ENCODE measurements around the gene HCN2.
"Not testable (repeated sequence)": the region's sequence is repeated elsewhere in the genome, so short reads cannot be mapped to it uniquely, and the experiment has no call there.

Gene HCN2

DNA sequence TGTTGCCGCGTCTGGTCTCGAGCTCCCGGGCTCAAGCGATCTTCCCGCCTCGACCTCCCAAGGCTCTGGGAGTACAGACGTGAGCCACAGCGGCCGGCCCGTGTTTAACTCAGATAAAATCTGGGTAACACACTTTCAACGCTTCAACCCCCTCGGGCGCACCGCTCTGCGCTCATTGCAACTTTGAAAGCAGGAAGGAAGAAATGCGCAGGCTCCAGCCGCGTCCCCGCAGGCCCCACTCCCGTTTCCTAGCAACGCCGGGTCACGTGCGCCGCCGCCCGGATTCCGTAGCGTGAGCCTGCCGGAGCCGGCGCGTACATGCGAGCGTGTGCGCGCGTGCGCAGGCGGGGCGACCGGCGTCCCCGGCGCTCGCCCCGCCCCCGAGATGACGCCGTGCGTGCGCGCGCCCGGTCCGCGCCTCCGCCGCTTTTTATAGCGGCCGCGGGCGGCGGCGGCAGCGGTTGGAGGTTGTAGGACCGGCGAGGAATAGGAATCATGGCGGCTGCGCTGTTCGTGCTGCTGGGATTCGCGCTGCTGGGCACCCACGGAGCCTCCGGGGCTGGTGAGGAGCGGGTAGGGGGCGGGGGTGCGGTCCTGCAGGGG is 17.4 kb upstream of the HCN2 start, which contains the start of gene BSG:
Gene BSG (plus strand): TSS at position 457 of the 603 bp plus-strand sequence. CDS start 39 bp downstream, at position 496.
- peak; percentile 96 for DNase-seq

DNA sequence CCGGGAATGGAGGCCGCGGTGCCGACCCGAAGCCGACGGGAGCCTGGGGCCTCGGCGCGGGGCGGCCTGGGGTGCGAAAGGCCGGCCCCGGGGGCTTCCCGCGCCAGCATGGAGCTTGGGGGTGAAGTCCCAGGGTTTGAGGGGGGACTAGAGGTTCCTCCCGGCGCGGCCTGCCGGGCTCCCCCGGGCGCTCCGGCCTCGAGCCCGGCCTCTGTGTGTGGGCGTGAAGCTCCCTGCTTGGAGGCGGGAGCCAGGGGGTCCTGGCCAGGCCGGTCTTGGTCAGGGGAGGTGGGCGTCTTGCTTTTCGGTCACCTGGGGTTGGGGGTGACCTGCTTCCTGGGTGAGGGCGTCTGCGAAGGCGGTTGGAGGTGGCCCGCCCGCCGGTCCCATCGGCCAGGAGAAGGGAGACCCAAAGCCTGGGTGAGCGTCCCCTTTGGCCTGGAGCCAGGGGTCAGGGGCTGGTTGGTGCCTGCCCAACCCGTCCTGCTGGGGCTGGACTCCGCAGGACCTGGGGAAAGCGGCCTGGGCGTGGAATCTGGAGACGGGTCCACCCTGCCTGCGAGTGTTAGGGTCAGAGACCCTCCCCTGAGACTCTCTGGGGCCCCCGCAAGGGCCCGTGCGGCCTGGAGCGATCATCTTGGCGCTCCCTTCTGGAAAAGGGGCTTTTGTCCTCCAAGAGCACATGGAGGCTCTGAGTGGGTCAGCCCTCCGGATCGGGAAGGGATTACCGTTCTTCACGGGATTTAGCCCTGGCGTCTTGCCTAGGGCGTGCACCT is 16.8 kb upstream of the HCN2 start:
- no peak for DNase-seq

DNA sequence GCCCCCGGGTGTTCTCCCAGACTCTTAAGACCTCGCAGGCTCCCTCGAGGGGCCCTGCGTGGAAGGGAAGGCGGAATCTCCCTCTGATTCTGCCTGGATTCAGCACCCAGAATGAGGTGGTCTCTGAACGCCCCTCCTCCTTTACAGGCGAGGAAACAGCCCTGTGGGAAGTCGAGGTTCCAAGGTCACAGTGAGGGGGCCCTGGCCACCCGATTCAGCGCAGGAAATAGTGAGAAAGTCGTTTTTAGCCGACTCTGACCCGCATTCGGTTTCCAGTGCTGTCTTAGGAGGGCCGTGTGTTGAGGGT is 16.2 kb upstream of the HCN2 start:
- no peak for DNase-seq

DNA sequence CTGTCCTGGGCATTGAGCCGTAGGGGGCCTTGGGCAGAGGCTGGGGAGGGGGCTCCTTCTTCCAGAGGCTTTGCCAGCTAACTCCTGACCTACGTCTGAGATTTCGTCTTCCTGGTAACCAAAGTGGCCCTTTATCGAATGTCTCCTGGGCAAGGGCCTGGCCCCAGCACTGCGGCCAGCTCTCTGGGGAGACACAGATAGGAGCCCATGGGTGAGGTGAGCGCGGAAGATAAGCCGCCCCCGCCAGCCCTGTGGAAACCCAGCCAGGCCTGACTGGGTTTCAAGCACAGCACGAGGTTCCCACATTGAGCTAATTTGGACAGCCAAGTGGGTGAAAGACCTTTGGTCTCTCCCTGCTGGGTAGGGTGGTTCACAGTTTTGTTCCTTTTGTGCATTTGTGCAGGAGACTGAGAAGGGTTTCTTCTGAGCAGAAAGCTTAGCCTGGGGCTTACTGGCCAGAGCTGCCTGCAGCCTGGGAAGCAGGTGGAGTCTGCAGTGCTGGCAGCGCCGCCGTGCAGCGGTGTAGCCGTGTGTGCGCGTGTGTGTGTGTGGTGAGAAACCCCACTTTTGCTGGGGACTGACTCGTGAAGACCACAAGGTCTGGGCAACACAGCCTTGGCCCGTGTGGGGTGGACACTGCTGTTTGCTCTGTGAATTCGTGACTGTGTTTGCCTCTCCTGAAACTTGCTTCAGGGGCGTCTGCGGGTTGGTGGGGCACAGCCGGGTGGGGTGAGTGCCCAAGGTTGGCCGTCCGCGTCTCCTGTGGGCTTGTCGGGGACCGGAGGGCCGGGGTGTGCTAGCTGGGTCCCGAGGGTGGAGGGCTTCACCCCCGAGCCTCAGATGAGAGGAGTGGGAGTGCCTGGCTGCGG is 14.8 kb upstream of the HCN2 start:
- no peak for DNase-seq

DNA sequence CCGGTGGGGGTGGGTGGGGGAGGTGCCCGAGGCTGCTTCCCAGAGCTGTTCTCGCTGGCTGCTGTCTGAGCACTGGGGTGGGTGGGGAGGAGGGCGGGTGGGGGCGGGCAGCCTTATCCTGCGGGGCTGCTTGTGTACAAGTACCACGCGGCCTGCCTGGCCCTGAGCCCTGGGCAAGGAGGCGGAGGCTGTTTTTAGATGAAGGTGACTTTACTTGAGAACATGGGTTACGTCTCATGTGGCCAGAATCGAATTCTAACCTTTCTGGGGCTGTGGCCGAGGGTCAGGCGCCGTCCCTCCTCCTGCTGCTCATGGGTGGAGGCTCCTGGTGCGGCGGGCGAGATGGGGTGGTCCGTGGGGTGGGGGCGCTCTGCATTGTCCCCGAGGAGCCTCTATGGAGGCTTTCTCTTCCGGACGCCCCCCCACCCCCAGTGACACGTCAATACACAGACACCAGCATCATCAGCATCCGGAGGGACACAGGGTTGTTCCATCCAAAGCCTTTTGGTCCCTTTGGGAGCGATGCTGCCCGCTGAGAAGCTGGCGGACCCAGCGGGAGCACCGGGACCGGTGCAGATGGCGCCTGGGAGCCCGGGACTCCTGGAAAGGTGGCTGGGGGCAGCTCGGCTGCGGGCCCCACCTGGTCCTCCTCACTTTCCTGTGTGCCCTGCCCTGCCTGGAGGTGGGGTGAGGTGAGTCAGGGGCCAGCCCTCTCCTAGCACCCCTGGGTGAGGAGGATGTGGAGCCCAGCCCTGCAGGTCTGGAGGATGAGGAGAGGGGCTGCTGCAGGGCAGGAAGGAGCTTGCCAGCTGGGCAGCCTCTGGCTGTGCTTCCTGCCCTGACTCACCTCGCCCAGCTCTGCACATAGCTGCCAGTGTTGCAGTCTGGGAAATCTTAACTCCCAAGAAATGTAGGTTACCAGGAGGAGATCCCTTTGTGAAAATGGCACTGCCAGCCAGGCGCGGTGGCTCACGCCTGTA is 13.9 kb upstream of the HCN2 start:
- DNase-seq: no peak

DNA sequence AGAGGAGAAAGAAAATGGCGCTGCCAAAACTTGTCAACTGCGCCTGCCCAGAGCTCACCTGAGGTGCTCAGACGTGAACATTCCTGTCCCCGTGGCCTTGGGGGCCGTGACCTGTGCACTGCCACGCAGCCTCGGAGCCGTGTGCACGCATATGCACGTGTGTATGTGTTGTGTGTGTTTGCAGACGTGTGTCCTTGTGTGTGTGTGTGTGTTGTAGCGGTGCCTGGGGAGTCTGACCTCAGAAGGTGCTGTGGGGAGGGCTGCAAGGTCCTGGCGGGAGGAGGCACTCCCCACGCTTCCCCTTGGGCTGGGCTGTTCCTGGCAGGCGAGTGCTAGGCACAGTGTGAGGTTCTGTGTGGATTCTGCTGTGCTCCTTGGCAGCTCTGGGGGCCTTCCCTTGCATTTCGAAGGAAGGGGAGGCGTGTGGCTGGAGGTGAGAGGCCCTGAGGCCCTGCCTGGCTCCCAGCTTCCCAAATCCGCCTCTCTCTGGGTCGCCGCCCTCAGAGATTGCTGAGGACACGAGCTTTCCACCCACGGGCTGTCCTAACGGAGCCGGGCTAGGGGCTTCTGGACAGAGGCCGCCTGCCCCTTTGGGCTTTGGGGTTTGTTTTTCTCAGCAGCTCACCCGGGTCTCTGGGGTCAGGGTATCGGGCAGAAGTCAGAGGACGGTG is 12.8 kb upstream of the HCN2 start:
- DNase-seq: no peak

DNA sequence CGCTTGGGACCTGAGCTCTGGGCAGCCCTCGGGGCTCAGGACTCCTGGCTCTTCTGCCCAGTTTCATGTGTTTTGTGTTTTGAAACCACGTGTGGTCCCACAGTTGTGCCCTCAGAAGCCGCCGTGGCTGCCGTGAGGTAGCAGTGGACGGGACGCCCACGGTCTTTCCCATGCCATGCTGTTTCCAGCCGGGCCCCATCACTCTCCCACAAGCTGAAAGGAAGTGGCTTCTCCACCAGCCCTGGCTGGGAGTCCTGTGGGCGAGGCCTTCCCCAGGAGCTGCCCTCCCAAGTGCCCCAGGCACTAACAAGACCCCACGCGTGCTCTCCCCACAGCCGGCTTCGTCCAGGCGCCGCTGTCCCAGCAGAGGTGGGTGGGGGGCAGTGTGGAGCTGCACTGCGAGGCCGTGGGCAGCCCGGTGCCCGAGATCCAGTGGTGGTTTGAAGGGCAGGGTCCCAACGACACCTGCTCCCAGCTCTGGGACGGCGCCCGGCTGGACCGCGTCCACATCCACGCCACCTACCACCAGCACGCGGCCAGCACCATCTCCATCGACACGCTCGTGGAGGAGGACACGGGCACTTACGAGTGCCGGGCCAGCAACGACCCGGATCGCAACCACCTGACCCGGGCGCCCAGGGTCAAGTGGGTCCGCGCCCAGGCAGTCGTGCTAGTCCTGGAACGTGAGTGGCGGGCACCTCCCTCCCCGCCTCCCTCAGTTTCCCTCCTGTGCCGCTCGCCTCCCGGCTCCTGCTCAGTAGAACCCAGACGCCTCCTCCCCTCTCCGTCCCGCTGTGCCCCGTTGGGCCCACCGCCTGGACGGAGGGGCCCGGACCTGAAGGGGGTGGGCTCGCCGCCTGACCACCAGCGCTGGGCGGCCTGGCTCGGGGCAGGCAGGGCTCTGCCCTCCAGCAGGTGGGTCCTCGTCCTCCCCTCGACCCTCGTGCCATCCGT is 12.0 kb upstream of the HCN2 start:
- DNase-seq: no peak

DNA sequence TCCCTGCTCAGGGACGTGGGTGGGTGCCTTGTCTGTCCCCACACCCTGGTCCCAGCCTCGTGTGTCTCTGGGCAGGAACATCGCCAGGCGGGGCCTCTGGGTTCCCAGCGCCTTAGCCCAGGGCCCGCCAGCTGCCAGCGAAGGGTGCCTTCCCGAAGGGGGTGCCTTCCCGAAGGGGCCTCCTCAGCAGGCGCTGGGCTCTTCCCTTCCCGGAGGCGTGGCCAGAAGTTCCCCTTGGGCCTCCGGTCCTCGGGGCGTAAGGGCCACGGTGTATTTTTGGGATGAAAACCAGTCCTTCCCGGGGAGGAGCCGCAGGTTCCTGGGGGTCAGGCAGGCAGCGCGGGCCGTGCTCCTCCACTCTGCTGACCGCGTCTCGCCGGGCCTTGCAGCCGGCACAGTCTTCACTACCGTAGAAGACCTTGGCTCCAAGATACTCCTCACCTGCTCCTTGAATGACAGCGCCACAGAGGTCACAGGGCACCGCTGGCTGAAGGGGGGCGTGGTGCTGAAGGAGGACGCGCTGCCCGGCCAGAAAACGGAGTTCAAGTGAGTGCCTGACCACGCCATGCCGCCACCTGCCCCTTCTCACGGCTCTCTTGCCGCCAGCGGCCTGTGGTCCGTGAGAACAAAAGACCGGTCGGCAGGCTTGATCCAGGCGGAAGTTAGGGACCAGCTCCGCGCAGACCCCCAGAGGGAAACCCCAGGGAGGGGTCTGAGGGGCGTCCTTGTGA is 10.4 kb upstream of the HCN2 start:
- no peak for DNase-seq

DNA sequence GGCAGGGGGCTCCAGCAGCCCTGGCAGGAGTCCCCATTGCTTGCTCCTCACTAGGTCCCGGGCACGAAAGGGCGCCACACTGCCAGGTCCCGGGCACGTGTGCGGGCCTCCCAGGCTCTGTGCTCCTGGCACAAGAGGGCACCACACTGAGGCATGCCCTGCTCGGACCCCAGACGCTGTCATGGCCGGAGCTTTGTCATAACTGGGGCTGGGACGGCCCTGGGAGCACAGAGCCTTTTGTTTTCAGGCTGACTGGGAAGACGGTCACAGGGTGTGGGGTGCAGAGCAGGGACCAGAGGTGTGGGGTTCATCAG is 9.9 kb upstream of the HCN2 start:
- no peak for DNase-seq

DNA sequence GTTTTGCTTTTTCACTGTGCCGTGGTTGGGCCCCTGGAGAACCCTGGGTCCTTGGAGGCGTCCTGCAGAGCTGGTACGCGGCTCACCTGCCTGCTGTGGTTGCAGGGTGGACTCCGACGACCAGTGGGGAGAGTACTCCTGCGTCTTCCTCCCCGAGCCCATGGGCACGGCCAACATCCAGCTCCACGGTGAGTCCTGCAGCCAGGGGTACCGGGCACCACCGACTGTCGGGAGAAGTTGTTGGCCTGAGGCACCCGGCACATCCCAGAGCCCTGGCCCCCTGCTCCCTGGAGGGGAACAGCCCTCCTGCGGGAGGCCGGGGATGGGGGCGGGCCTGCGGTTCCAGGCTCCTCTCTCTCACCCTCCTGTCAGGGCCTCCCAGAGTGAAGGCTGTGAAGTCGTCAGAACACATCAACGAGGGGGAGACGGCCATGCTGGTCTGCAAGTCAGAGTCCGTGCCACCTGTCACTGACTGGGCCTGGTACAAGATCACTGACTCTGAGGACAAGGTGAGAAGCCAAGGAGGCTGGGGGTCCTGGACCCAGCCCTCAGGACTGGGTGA is 9.3 kb upstream of the HCN2 start:
- DNase-seq: no peak

DNA sequence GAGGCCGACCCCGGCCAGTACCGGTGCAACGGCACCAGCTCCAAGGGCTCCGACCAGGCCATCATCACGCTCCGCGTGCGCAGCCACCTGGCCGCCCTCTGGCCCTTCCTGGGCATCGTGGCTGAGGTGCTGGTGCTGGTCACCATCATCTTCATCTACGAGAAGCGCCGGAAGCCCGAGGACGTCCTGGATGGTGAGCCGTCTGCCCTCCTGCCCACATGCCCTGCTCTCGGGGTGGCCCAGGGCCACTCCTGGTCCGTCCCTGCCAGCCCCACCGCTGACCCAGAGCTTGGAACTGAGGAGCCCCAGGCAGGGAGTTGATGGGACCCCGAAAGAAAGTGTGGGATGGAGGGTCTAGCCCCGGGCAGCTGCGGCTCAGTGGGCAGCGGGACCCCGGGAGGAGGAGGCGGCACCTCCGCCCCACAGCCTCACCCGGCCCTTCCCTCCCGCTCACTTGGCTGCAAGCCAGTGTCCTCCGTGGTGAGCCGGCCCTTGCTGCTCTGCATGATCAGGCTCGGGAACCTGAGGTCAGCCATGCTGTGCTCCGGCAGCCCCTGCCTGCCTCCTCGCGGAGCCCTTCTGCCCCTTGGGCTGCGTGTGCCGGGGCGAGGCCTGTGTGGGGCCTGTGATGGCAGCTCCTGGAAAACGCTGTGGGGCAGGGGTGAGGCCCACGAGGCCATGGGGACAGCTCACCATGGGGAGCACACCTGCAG is 8.1 kb upstream of the HCN2 start:
- no peak for DNase-seq

DNA sequence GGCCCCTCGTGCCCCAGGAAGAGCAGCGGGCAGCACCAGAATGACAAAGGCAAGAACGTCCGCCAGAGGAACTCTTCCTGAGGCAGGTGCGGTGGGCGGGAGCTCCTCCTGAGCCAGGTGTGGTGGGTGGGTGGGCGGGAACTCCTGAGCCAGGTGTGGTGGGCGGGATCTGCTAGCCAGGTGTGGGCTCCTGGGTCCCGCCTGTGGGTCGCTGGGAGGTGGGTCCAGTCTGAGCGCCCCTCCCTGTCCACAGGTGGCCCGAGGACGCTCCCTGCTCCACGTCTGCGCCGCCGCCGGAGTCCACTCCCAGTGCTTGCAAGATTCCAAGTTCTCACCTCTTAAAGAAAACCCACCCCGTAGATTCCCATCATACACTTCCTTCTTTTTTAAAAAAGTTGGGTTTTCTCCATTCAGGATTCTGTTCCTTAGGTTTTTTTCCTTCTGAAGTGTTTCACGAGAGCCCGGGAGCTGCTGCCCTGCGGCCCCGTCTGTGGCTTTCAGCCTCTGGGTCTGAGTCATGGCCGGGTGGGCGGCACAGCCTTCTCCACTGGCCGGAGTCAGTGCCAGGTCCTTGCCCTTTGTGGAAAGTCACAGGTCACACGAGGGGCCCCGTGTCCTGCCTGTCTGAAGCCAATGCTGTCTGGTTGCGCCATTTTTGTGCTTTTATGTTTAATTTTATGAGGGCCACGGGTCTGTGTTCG is 7.0 kb upstream of the HCN2 start:
- no peak for DNase-seq

DNA sequence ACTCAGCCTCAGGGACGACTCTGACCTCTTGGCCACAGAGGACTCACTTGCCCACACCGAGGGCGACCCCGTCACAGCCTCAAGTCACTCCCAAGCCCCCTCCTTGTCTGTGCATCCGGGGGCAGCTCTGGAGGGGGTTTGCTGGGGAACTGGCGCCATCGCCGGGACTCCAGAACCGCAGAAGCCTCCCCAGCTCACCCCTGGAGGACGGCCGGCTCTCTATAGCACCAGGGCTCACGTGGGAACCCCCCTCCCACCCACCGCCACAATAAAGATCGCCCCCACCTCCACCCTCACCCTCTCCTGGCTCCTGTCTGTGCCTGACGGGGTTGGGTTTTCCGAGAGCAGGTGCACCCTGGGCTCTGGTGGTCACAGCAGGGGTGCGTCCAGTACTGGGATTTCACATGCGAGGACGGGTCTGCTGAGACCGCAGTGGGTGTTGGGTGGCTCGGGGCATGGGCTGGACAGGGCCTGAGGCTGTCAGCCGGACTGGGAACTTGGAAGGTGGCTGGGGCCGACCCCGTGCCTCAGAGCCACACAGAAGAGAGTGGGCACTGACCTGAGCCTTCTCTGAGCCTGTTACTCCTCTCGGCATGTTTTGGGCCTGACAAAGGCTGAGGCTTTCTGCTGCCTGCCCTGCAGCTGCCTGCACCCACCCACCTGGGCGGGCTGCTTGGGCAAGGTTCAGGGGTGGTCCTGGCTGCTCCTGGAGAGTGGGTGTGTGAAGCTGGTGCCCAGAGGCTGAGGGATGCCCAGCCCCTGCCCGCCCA is 6.3 kb upstream of the HCN2 start:
- DNase-seq: no peak

DNA sequence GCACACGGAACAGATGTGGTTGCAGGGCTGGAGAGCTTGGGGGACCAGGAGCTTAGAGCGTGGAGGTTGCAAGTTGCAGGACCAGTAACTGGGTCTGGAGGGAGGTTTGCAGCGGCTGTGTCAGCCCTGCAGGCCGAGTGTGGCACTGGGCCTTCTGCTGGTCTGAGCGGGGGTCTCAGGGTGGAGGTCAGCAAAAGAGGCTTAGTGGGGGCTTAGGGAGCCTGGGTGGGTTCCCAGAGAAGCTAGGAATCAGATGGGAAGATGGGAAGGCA is 5.8 kb upstream of the HCN2 start:
- no peak for DNase-seq

DNA sequence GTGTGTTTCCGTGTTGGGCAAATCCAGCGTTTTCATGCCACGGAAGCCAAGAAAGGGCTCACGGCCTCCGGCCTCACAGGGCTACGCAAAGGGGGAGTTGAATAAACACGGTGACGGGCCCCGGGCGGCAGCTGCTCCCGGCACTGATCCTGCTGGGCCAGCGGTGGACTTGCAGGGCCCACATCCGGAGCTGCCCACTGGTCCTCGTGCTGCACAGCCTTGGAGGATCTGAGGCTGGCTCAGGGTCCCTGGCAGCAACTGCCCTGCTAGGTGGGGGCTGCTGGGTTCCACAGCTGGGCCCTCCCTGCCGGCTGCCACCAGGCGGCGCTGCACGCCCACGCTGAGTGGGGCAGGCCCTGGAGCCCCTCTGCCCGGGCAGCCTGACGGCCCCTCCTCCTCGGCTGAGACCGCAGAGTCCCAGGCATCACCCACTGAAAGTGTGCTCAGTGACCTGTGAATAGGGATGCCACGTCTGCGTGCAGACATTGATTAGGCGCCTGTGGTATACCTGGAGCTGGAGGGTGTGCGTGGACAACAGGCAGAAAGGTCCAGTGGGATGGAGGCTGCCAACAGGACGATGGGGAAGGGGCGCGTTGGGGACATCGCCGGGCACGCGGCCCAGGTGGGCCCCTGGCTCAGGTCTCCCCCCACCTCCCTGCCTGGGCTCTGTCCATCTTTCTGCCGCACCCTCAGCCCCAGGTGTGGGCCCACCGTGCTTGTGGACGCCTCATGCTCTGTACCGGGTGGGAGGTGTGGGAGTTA is 5.3 kb upstream of the HCN2 start:
- no peak for DNase-seq

DNA sequence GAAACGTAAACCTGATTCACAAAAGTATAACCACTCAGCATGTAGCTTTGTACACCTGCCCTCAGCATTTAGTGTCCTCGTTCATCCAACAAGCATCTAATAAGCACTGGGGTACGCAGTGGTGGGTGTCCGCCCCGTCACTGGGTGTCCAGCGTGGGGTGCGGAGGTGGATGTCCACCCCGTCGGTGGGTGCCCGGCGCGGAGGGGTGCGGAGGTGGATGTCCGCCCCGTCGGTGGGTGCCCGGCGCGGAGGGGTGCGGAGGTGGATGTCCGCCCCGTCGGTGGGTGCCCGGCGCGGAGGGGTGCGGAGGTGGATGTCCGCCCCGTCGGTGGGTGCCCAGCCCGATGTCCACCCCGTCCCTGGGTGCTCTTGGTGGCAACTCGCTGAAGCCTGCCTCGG is 4.5 kb upstream of the HCN2 start:
- not testable (repeated sequence) for DNase-seq

DNA sequence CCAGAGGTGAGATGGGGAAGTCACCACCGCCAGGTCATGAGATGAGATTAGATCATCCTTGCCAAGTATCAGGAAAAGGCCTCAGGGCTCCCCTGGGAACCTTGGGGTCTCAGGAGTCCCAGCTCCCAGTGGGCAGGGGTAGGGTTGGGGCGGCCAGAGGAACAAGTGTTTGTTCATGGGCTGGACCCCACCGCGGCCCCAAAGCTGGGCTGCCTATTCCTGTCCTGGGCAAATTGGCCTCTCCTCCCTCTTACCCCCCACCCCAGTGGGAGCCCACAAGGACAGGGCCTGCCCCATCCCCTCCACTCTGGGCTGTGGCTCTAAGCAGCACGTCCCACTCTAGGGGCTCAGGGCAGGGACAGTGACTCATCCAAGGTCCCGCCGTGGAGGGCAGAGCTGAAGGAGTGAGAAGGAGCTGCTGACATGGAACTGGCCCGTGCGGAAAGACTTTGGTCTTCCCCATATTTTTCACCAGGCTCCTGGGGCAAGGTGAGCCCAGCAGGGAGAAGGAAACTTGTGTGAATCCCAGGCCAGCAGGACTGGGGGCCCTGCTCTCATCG is 4.0 kb upstream of the HCN2 start:
- no peak for DNase-seq

All from NCI-H446 treated with DMSO at 0.1 percent for 48 hours (cell line).